Measurements from ENCODE around the gene CDT1. TPM values are rescaled to one million over a fixed set of nuclear protein-coding genes. Genes with fewer than 3 reads are reported as not detected.

Gene CDT1
- total and polyA plus RNA-seq, 9 donors, result 0.18 to 3.2 (median 0.95) TPM; not detected in 1

- intact Hi-C loops (cut with DNase I), result no loop called here
- WGBS, 3 donors, result 84 to 88% (median 85%) methylated on average over 13 of the region's 13 CpGs
- H3K4me1 ChIP-seq (ENCODE audit: insufficient read depth), result no peaks in the 10 kb centered on the region
- H3K27me3 ChIP-seq, result no peaks in the 10 kb centered on the region
- DNase-seq, result no peak
- no peak overlapping the region for H3K27ac ChIP-seq
- no peaks in the 10 kb centered on the region for H3K36me3 ChIP-seq
- no peak overlapping the region for H3K4me3 ChIP-seq
- no peaks in the 10 kb centered on the region for H3K9me3 ChIP-seq
- no peak for TF ChIP-seq CTCF (IDR thresholded peaks at IDR 0.05)
Observed at GRCh38 chr16:88834670-88835069, 31.1 kb downstream of the CDT1 start.

- DNase-seq, result no peak
- no peak for TF ChIP-seq EP300 (IDR thresholded peaks at IDR 0.05)
- TF ChIP-seq CTCF (IDR thresholded peaks at IDR 0.05), result no peak
- Histone ChIP-seq H3K9me3 (no peaks in the 10 kb centered on the region), H3K4me3 (no peak overlapping the region), H3K4me1 (ENCODE audit: insufficient read depth) (no peaks in the 10 kb centered on the region), H3K27ac (no peak overlapping the region), H3K36me3 (no peaks in the 10 kb centered on the region), H3K27me3 (no peaks in the 10 kb centered on the region)
- WGBS, 3 donors, result 66 to 76% (median 74%) methylated on average over 11 of the region's 11 CpGs
- intact Hi-C loops (cut with DNase I), result no loop called here
Observed at GRCh38 chr16:88835383-88835782, 31.8 kb downstream of the CDT1 start.

GRCh38 chr16:88835818-88836217 lies 32.2 kb downstream of the CDT1 start:
- Histone ChIP-seq H3K4me1 (ENCODE audit: insufficient read depth) (no peaks in the 10 kb centered on the region), H3K4me3 (no peak overlapping the region), H3K27me3 (no peaks in the 10 kb centered on the region), H3K9me3 (no peaks in the 10 kb centered on the region), H3K36me3 (no peaks in the 10 kb centered on the region), H3K27ac (no peak overlapping the region)
- TF ChIP-seq EP300 (IDR thresholded peaks at IDR 0.05) (no peak), CTCF (IDR thresholded peaks at IDR 0.05) (no peak), POLR2A (IDR thresholded peaks at IDR 0.05) (no peak)
- WGBS, 3 donors, result 91 to 94% (median 93%) methylated on average over 33 of the region's 33 CpGs
- intact Hi-C loops (cut with DNase I), result no loop called here
- no peak for DNase-seq

- H3K36me3 ChIP-seq, result no peaks in the 10 kb centered on the region
- TF ChIP-seq POLR2A (IDR thresholded peaks at IDR 0.05) (no peak), CTCF (IDR thresholded peaks at IDR 0.05) (no peak), EP300 (IDR thresholded peaks at IDR 0.05) (no peak)
- intact Hi-C loops (cut with DNase I), result no loop called here
Observed at GRCh38 chr16:88836791-88837190, 33.2 kb downstream of the CDT1 start.

GRCh38 chr16:88837806-88838205 lies 34.2 kb downstream of the CDT1 start:
- Histone ChIP-seq H3K27ac (no peak overlapping the region), H3K27me3 (no peaks in the 10 kb centered on the region), H3K4me3 (no peak overlapping the region), H3K9me3 (no peaks in the 10 kb centered on the region), H3K36me3 (no peaks in the 10 kb centered on the region), H3K4me1 (ENCODE audit: insufficient read depth) (no peaks in the 10 kb centered on the region)
- intact Hi-C loops (cut with DNase I), result no loop called here
- no peak for DNase-seq
- TF ChIP-seq CTCF (IDR thresholded peaks at IDR 0.05), result no peak
- TF ChIP-seq POLR2A (IDR thresholded peaks at IDR 0.05), result no peak
- 89 to 94% (median 90%) methylated on average over 20 of the region's 20 CpGs for WGBS, 3 donors

More at GRCh38 chr16:88836791-88837190, 33.2 kb downstream of the CDT1 start:
- Histone ChIP-seq H3K4me3 (no peak overlapping the region), H3K27ac (no peak overlapping the region), H3K9me3 (no peaks in the 10 kb centered on the region), H3K27me3 (no peaks in the 10 kb centered on the region), H3K4me1 (ENCODE audit: insufficient read depth) (no peaks in the 10 kb centered on the region)
- 84 to 90% (median 85%) methylated on average over 17 of the region's 17 CpGs for WGBS, 3 donors
- DNase-seq, result no peak

Data from ovary (tissue), 9 donors.